TTC549 (cell line): ENCODE measurements around the gene ARRDC3.

Experiments used
- FAIRE-seq: peaks from 2 replicates; lab custom pipeline; 2012; peaks lifted over from hg19 to GRCh38; lab: Jason Lieb, UNC

Gene ARRDC3

DNA sequence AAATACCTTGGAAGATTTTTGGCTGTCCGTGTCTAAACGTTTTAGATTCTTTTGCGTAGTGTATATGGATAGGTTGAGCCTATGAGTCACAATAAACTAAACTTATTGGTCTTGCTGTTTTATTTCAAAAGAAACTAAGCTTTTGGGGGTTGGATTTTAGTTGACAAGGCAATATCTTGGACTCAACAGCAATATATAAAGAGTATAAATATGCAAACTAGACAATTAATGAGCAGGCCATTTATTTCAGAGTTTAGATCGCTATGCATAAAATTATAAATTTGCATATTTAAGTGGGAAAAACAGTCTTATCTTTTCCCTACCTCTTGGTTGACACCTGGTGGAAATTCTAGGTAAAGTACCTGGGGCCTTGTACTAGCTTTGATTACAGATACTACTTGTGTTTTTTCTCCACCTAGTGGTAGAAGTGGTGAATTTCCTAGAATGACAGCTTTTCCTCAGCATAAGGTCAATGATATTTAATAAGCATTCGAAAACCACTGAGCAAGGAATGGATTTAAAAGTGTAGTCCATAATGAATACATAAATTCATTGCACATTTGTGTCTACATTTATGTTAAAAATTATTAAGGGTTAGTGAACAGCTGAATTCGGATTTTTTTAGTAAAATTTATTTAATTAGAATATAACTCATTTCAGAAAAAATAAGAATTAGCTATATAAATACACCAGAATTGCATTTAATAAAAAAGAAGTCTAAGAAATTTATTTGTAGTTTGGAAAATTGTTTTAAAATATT is 1.7 kb upstream of the ARRDC3 start:
- FAIRE-seq = peak; percentile 97

DNA sequence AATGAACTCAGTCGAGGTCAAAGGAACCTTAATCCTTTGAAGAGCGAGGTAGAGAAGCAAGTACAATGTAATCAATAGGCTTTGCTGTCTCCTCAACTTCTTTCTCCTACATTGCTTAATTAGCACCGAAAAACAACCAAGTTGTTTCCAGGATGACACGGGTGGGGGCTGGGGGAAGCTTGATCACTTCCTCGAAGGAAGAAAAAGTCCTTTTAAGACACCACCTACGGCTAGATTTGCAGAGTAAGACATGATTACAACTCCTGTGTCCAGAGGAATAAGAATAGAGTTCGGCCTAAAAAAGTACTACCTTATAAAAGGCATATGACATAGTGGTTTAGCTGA is 811 bp upstream of the ARRDC3 start:
- FAIRE-seq = no peak

DNA sequence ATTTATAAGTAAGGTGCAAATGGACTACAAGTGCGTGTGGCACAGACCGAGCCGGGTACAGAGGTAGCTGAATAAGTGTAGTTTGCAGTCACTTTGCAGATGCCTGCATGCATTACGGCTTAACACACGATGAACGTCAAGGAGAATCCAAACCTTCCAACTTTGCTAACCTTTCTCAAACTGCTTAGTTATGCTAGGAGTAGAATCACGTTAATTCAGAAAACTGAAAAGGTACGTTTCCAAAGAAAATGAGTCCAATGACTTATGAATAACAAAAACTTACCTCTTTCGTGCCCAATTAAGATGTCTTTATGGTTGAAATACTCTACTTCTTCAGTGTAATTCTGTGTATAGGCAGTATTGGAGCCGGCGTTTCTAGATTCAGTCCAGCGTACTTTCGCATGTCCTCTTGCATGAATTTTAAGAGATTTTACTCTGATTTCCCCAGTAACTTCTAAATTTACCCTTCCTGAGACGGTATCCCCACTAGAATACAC is 539 bp downstream of the ARRDC3 start:
- no peak for FAIRE-seq

DNA sequence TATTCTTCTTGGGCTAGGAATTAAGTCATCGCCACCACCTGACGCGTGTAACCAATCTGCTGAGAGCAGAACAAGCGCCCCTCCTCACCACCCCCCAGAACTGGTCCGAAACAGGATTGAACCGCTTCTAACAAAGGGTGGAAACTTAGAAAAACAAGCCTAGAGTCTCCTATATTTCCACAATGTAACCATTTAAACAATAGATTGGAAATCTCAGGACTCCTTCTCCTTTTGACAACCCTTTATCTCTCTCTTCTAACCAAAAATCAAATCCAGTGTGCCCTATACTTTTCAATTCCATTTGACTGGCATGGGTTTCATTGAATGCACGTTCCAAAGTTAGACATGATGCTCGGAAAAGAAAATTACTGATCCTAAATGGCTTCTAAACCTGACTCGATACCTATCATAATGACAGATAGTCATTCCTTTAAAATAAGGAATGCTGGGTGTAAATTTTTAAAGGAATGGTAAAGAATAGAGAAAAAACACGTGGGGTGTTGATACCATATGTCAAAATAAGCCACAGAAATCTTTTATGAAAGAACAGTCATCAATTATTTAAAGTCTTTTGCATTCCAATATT is 1.2 kb downstream of the ARRDC3 start:
- peak; percentile 15 for FAIRE-seq

DNA sequence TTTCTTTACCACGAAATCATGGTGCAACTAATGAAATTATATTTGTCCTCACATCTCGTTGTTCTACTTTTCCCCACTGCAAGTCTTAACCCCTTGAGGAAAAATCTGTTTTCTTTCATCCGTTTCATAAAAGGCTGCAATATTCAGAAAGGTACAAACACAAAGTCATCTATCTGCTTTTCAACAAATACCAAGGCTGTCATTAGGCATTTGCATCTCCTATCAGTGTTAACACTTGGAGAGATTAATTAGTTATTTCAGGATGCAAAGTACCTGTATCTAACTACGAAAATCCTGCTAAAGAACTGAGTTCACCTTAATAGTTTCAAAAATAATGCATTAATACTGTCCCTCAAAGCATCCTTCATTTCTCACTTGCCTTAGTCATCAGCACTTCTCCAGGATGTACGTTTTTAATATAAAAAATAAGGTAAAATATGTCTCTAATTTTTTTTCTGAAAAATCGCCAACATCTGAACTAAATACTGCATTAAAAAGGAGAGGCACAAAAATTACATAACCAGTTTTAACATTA is 1.8 kb downstream of the ARRDC3 start:
- no peak for FAIRE-seq

DNA sequence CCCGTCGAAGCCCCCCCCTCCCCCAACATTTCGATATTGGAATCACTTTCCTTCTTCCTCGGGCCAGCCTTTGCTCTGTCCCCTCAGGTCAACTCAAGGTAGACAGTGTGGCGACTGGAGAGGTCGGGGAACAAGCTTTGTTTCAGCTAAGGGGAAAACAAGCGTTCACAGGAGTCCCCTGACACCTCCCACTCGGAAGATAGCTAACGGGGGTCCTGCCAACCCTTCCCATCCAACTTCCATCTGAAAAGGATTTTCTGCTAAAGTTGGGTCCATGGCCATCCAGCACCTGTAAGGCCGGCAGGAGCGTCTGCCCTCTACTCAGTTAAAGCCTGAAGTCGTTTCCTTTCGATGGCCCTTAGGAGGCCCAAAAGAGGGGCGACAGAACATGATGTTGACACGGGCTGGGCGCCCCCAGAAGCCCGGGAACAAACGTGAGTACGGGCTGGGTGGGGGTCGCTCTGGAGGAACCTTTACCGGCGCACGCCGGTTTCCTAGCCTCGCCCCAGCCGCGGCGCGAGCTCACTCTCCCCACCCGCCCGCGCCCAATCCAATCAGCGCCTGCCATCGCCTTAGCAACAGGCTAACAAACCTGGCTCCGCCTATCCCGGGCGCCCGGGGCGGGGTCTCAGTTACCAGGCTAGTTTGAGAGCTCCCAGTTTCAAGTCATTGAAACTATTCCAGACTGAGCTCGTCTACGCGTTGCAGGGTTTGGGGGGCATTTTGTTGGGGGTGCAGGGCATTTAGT is 2.5 kb downstream of the ARRDC3 start:
- no peak for FAIRE-seq

DNA sequence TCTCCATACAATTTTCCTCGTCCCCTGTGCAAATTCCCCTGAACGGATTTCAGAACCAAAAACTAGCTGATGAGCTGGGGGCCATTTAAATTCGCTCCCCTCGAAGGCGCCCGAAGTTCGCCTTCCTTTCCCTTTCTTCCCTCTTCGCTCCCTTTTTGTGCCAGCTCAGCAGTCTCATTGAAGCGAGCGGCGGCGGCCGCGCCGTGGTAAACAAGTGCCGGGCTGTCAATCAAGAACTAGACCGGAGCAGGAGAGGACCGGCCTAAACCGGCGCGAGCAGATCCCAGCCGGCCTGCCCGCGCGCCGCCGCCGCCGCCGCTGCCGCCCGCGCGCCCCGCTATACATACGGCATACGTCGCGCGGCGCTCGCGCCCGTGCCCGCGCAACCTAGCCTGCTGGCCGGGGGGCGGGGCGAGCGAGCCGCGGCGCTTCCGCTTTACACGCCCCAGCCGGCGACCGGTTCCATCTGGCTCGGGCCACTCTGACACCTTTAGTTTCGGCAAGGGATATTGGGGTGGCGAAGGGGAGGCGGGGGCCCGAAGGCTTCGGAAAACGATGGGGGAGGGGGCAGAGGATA is 3.1 kb downstream of the ARRDC3 start:
- FAIRE-seq = no peak

DNA sequence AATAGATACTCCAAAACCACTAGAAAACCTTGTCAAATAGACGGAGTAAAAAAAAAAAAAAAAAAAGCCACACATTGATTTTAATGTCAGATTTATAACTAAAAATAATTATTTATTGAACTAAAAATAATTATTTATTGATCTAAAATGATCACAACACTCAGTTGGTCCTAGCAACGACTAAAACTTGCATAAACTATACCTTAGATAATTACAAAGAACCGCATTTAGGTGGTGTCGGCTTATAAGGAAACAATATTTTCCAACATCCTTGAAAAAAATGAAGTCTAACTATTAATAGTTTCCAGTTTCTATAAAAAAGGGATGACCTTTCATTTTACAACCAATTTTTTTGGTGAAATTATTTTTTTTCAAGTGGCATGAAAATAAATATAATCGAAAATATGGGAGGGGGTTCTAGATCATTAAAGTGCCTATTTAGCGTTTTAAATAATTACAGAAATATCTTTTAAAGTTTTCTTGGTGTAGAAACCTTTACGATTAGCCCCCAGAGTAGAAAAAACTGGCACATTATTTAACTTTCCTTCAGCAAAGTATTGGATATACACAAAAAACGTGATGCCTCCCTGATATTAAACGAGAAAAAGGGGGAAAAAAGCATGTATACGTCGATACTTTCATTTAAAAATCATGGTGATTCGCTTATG is 3.7 kb downstream of the ARRDC3 start:
- peak; percentile 68 for FAIRE-seq

DNA sequence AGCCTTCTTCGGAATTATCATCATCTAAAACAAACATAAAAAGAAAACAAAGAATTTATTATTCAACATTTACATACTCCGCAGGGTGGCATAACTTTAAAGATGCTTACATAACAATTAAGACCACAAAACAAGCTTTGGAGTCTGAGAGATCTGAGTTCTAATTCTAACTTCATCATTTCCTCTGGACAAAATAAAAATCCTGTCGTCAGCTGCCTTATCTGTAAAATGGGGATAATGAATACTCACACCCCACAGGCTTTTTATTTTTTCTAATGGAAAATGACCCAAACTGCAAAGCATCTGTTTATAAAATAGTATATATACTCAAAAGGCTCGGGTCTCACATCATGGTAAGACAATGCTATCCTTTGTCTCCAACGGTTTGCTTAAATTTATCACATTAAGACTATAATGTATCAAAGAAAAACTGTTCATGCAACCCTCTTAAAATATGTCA is 4.3 kb downstream of the ARRDC3 start:
- FAIRE-seq = no peak

DNA sequence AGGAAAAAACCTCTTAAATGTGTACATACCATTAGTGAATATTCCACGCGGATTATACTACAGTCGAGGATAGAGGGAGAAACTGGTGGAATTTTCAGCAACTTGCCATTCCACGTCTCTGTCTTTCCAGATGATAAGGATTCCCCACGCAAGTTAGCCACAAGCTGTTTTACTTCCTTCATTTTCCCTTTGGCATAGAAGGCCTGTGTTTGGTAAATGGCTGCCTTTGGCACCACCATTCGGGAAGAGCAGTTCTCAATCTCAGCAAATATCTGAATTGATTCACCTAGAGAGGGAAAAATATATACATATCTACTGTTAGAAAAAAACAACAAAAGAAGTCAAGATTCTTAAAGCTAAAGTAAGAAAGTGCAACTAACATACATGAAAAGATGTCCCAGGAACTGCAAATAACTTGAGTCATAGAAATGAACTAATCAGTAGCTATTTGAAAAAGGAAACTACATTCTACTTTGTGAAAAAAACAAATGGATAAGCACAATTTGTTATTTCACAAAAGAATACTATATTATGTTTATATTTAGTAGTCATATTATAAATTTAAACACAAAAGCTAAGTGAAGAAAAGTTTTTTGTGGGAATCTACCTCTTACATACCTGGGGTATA is 8.1 kb downstream of the ARRDC3 start:
- no peak for FAIRE-seq

DNA sequence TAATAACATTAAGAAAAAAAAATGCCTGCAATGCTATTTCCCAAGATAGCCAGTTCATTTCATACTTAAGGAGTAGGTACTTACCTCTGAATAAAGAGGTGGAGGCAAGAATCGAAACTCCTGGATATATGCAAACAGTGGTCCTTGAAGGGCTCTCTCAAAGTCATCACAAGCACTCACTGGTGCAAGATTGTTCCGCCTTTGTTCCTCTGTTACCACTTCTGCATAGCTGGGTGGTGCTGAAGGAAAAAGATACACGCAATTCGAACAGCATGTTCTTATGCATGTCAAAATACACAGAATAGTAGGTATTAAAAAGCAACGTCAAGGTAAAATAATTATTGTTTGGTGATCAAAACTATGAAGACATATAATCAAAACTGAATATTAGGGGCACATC is 9.5 kb downstream of the ARRDC3 start:
- no peak for FAIRE-seq

DNA sequence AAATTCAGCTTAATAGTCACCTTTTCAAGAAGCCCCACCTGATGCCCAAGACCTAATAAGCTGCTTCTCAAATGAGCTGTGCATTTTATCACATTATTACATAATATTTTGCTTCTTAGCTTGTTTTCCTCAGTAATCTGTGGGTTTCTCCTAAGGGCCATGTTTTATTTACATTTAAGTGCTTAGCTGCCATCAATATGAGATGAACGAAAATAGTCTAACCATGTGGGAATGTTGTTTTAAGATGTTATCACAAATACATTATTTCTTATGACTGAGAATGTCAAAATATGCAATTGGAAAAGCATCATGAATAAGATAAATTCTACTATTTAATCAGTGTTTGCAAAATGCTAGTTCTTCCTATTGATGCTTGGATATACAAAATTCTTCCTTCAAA is 10.1 kb downstream of the ARRDC3 start:
- peak; percentile 49 for FAIRE-seq

DNA sequence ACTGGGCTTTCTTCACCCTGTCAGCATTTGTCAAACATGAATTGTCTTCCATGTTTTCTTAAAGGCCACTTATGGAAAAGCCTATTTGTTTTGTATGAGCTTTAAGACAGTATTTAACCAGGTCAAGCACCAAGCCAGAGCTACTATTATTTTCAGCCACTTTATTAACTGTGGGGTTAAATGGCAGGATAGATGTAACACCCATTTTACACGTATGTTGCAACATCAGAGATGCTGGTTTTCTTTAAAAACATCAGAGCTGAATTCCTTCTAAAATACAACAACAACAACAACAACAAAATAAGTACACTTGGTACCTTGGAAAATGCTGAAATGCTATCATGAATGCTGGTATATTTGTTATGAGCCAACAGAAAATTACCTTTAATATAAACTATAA is 13.6 kb downstream of the ARRDC3 start:
- peak; percentile 46 for FAIRE-seq

DNA sequence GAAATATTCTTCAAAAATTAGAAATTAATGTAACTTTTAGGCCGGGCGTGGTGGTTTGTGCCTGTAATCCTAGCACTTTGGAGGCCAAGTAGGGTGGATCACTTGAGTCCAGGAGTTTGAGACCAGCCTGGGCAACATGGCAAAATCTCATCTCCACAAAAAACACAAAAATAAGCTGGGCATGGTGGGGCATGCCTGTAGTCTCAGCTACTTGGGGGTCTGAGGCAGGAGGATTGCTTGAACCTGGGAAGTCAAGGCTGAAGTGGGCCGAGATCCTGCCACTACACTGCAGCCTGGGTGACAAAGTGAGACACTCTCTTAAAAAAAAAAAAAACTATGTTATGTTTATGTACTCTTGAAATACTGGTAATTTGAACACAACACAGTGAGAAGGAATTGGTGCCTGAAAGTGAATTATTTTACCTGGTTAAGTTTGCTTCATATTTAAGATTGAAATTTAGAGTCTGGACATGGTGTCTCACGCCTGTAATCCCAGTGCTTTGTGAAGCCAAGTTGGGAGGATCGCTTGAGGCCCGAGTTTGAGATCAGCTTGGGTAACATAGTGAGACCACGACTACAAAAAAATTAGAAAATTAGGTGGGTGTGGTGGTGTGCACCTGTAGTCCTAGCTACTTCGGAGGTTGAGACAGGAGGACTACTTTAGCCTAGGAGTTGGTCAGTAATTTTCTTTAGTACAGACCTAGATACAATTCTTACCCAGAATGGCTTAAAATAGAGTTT is 15.0 kb downstream of the ARRDC3 start:
- no peak for FAIRE-seq

DNA sequence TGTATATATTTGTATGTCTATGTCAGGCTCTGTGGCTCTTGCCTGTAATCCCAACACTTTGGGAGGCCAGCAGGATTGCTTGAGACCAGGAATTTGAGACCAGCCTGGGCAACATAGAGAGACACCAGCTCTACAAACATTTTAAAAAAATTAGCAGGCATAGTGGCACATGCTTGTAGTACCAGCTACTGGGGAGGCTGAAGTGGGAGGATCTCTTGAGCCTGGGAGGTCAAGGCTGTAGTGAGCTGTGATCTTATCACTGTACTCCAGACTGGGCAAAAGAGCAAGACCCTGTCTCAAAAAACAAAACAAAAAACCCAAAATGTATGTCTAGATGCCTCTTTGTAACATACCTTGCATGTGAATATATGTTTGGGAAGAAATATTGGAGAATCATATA is 15.8 kb downstream of the ARRDC3 start:
- no peak for FAIRE-seq

DNA sequence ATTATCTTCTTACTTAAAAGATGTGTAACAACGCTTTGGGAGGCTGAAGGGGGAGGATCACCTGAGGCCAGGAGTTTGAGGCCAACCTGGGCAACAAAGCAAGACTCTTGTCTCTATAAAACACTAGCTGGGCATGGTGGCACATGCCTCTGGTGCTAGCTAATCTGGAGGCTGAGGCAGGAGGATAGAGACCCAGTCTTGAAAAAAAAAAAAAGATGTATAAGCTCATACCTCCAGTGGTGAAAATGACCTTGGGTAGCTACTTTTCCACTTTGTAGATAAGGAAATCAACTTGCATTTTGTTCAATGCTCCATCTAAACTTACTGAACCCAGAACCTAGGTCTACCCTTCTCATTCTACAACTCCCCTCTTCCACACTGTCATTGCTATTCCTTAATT is 16.6 kb downstream of the ARRDC3 start:
- peak; percentile 78 for FAIRE-seq

DNA sequence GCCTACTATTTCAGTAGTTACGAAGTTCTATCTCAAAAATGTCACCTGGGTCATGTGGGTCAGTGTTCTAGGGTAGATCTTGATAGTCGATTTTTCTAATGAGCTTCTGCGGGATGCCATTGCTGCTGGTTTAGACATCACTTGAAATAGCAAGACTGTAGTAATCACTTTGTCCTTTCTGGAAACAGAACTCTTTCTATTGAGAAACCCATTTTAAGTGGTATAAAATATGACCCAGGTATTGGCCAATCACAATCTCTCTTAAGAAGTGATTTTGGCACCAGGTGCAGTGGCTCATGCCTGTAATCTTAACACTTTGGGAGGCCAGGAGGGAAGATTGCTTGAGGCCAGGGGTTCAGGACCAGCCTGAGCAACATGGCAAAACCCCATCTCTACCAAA is 17.6 kb downstream of the ARRDC3 start:
- no peak for FAIRE-seq

DNA sequence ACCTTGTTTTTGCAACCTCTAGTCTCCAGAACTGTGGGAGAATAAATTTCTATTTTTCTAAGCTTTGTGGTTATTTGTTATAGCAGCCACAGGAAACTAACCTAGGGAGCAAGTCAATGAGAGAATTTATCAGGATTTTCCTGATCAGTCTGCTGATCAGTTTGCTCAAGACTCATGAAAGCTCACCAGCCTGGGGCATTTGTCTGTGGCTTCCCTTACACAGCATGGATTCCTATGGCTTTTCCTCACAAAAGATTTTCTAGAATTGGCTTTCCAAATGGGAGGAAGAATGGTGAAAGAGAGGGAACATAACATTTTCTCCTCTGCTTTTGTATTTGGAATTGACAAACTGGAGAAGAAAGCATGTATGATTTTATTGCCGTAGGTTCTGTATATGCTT is 20.2 kb downstream of the ARRDC3 start:
- no peak for FAIRE-seq

DNA sequence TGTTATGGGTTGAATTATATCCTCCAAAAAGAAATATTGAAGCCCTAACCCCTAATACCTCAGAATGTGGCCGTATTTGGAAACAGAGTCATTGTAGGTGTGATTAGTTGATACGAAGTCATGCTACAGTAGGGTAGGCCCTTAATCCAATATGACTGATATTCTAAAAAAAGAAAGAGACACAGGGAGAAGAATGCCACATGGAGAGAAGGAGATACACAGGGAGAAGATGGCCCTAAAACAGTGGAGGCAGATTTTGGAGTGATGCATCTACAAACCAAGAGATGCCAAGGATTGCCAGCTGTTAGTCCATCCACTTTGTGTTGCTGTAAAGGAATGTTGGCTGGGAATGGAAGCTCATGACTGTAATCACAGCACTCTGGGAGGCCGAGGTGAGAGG is 21.3 kb downstream of the ARRDC3 start:
- FAIRE-seq = no peak

DNA sequence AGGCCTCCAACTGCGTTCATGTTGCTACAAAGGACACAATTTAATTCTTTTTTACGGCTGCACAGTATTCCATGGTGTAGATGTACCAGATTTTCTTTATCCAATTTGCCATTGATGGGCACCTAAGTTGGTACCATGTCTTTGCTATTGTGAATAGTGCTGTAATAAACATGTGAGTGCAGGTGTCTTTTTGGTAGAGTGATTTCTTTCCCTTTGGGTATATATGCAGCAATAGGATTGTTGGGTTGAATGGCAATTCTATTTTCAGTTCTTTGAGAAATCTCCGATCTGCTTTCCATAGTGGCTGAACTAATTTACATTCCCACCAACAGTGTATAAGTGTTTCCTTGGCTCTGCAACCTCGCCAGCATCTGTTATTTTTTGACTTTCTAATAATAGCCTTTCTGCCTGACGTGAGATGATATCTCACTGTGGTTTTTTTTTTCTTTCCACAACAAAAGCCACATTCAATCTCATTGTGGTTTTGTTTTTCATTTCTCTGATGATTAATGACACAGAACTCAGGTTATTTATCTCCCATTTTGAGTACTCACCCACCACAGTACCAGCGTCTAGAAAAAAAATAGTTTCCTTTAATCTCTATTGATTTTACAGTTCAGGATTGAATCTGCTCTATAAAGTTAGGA is 21.9 kb downstream of the ARRDC3 start:
- FAIRE-seq = no peak
